ENCODE measurements around the gene TSPAN9.

TSPAN9 gene

GRCh38 chr12:3307389-3307788 lies 230.2 kb downstream of the TSPAN9 start:
- no peak overlapping the region for H3K27ac ChIP-seq (replicated peaks)
- TF ChIP-seq, protein P1, sequence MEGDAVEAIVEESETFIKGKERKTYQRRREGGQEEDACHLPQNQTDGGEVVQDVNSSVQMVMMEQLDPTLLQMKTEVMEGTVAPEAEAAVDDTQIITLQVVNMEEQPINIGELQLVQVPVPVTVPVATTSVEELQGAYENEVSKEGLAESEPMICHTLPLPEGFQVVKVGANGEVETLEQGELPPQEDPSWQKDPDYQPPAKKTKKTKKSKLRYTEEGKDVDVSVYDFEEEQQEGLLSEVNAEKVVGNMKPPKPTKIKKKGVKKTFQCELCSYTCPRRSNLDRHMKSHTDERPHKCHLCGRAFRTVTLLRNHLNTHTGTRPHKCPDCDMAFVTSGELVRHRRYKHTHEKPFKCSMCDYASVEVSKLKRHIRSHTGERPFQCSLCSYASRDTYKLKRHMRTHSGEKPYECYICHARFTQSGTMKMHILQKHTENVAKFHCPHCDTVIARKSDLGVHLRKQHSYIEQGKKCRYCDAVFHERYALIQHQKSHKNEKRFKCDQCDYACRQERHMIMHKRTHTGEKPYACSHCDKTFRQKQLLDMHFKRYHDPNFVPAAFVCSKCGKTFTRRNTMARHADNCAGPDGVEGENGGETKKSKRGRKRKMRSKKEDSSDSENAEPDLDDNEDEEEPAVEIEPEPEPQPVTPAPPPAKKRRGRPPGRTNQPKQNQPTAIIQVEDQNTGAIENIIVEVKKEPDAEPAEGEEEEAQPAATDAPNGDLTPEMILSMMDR (IDR thresholded peaks at IDR 0.05; ENCODE audit: insufficient read depth, low read length) = no peak
- TF ChIP-seq GABPA (IDR thresholded peaks at IDR 0.05; ENCODE audit: low read depth) (no peak), POLR2AphosphoS5 (IDR thresholded peaks at IDR 0.05; ENCODE audit: low read depth) (no peak), SPI1 (IDR thresholded peaks at IDR 0.05; ENCODE audit: borderline replicate concordance, low read depth) (no peak)
- TF ChIP-seq, protein P2, sequence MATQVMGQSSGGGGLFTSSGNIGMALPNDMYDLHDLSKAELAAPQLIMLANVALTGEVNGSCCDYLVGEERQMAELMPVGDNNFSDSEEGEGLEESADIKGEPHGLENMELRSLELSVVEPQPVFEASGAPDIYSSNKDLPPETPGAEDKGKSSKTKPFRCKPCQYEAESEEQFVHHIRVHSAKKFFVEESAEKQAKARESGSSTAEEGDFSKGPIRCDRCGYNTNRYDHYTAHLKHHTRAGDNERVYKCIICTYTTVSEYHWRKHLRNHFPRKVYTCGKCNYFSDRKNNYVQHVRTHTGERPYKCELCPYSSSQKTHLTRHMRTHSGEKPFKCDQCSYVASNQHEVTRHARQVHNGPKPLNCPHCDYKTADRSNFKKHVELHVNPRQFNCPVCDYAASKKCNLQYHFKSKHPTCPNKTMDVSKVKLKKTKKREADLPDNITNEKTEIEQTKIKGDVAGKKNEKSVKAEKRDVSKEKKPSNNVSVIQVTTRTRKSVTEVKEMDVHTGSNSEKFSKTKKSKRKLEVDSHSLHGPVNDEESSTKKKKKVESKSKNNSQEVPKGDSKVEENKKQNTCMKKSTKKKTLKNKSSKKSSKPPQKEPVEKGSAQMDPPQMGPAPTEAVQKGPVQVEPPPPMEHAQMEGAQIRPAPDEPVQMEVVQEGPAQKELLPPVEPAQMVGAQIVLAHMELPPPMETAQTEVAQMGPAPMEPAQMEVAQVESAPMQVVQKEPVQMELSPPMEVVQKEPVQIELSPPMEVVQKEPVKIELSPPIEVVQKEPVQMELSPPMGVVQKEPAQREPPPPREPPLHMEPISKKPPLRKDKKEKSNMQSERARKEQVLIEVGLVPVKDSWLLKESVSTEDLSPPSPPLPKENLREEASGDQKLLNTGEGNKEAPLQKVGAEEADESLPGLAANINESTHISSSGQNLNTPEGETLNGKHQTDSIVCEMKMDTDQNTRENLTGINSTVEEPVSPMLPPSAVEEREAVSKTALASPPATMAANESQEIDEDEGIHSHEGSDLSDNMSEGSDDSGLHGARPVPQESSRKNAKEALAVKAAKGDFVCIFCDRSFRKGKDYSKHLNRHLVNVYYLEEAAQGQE (IDR thresholded peaks at IDR 0.05; ENCODE audit: insufficient replicate concordance, low read depth) = no peak
- no peak overlapping the region for H3K4me3 ChIP-seq (replicated peaks; ENCODE audit: insufficient read depth, low read length)
- no peak for DNase-seq (ENCODE audit: low read depth in 1 of 2, low spot score in 1 of 2)
- no peaks in the 10 kb centered on the region for H3K27me3 ChIP-seq (ENCODE audit: insufficient read depth, poor library complexity, severe bottlenecking)

DNA sequence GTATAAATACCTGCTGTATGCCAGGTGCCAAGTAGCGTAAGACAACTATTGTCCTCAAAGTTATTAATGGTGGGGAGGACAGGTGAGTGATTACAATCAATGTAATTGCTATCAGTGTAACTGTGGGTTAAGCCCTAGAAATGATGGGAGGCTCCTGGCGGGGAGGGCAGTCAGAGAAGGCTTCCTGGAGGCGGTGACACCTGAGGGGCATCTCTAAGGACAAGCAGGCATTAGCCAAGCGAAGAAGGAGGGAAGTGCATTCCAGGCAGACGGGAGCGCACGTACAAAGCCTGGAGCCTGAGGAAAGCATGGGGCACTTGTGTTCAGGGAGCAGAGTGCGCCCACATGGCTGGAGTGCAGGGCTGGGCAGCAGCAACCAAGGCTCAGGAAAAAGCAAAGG lies 230.9 kb downstream of the TSPAN9 start:
- H3K27ac ChIP-seq (replicated peaks) = no peak overlapping the region
- TF ChIP-seq GABPA (IDR thresholded peaks at IDR 0.05; ENCODE audit: low read depth) (no peak), SPI1 (IDR thresholded peaks at IDR 0.05; ENCODE audit: borderline replicate concordance, low read depth) (no peak), POLR2AphosphoS5 (IDR thresholded peaks at IDR 0.05; ENCODE audit: low read depth) (no peak)
- TF ChIP-seq, protein P2 (IDR thresholded peaks at IDR 0.05; ENCODE audit: insufficient replicate concordance, low read depth) = no peak
- TF ChIP-seq, protein P1 (IDR thresholded peaks at IDR 0.05; ENCODE audit: insufficient read depth, low read length) = no peak
- H3K4me3 ChIP-seq (replicated peaks; ENCODE audit: insufficient read depth, low read length) = no peak overlapping the region
- no peak for DNase-seq (ENCODE audit: low read depth in 1 of 2, low spot score in 1 of 2)
- H3K27me3 ChIP-seq (ENCODE audit: insufficient read depth, poor library complexity, severe bottlenecking) = no peaks in the 10 kb centered on the region

- no peak for DNase-seq (ENCODE audit: low read depth in 1 of 2, low spot score in 1 of 2)
- Histone ChIP-seq H3K4me3 (replicated peaks; ENCODE audit: insufficient read depth, low read length) (no peak overlapping the region), H3K27ac (replicated peaks) (no peak overlapping the region), H3K27me3 (ENCODE audit: insufficient read depth, poor library complexity, severe bottlenecking) (no peaks in the 10 kb centered on the region)
- TF ChIP-seq, protein P1 (IDR thresholded peaks at IDR 0.05; ENCODE audit: insufficient read depth, low read length) = no peak
- no peak for TF ChIP-seq SPI1 (IDR thresholded peaks at IDR 0.05; ENCODE audit: borderline replicate concordance, low read depth)
- TF ChIP-seq, protein P2 (IDR thresholded peaks at IDR 0.05; ENCODE audit: insufficient replicate concordance, low read depth) = no peak
- TF ChIP-seq GABPA (IDR thresholded peaks at IDR 0.05; ENCODE audit: low read depth) = no peak
- no peak for TF ChIP-seq POLR2AphosphoS5 (IDR thresholded peaks at IDR 0.05; ENCODE audit: low read depth)
Observed at GRCh38 chr12:3308609-3309008, 231.4 kb downstream of the TSPAN9 start.
